ENCODE measurements around the gene CLIP4. TPM values are rescaled to one million over a fixed set of nuclear protein-coding genes. Genes with fewer than 3 reads are reported as not detected.
A peak's percentile ranks its signal among the peaks of the same experiment; 100 is the strongest.

Gene CLIP4
- polyA plus RNA-seq, 1 donor from 2014 or later = 13.3 TPM

GRCh38 chr2:29223257-29223656 lies 108.0 kb downstream of the CLIP4 start:
- peaks cover 5% of the 10 kb centered on the region for H3K27me3 Mint-ChIP-seq
- no peaks in the 10 kb centered on the region for H3K4me1 Mint-ChIP-seq
- no peak overlapping the region for H3K27ac Mint-ChIP-seq
- no peaks in the 10 kb centered on the region for H3K9me3 Mint-ChIP-seq
- no peaks in the 10 kb centered on the region for H3K36me3 Mint-ChIP-seq
- no peak overlapping the region for H3K4me3 Mint-ChIP-seq

GRCh38 chr2:29223851-29224692 lies 108.9 kb downstream of the CLIP4 start:
- Mint-ChIP-seq H3K4me1 (no peaks in the 10 kb centered on the region), H3K9me3 (no peaks in the 10 kb centered on the region), H3K27ac (no peak overlapping the region), H3K4me3 (no peak overlapping the region), H3K27me3 (peaks cover 5% of the 10 kb centered on the region), H3K36me3 (no peaks in the 10 kb centered on the region)

- Mint-ChIP-seq H3K27ac (no peak overlapping the region), H3K27me3 (peaks cover 5% of the 10 kb centered on the region), H3K4me3 (no peak overlapping the region), H3K9me3 (no peaks in the 10 kb centered on the region), H3K4me1 (no peaks in the 10 kb centered on the region), H3K36me3 (no peaks in the 10 kb centered on the region)
Measured at GRCh38 chr2:29224693-29225551, 109.7 kb downstream of the CLIP4 start.

GRCh38 chr2:29225814-29226213 lies 110.6 kb downstream of the CLIP4 start:
- peaks cover 9% of the 10 kb centered on the region for H3K27me3 Mint-ChIP-seq
- H3K4me3 Mint-ChIP-seq = no peak overlapping the region
- no peaks in the 10 kb centered on the region for H3K9me3 Mint-ChIP-seq
- H3K36me3 Mint-ChIP-seq = no peaks in the 10 kb centered on the region
- H3K27ac Mint-ChIP-seq = no peak overlapping the region
- no peaks in the 10 kb centered on the region for H3K4me1 Mint-ChIP-seq

- Mint-ChIP-seq H3K4me3 (no peak overlapping the region), H3K36me3 (no peaks in the 10 kb centered on the region), H3K4me1 (no peaks in the 10 kb centered on the region), H3K9me3 (no peaks in the 10 kb centered on the region), H3K27ac (no peak overlapping the region), H3K27me3 (peaks cover 9% of the 10 kb centered on the region)
Measured at GRCh38 chr2:29226375-29226774, 111.2 kb downstream of the CLIP4 start.

DNA sequence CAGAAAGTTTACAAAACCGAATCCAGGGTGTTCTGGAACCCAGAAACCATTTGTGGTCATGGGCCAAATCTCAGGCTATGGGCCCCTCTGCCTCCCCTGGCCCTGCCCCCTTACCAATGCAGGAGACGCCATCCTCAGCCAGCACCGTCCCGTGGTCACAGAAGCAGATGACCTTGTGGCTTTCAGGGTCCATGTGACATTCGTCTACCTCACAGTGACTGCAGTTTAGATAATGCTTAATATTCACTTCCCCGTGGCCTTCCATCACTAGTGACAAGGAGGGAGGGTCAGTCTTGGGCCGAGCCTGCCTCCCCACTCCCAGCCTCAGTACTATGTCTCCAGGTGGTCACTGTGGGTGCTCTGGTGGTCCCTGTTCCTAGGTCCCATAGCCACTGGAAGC lies 111.6 kb downstream of the CLIP4 start:
- peaks cover 9% of the 10 kb centered on the region for H3K27me3 Mint-ChIP-seq

GRCh38 chr2:29227935-29228675 lies 112.9 kb downstream of the CLIP4 start:
- H3K36me3 Mint-ChIP-seq = no peaks in the 10 kb centered on the region
- peaks cover 9% of the 10 kb centered on the region for H3K27me3 Mint-ChIP-seq
- H3K27ac Mint-ChIP-seq = no peak overlapping the region
- H3K9me3 Mint-ChIP-seq = no peaks in the 10 kb centered on the region
- H3K4me1 Mint-ChIP-seq = no peaks in the 10 kb centered on the region
- H3K4me3 Mint-ChIP-seq = no peak overlapping the region

More for the DNA sequence above, 111.6 kb downstream of the CLIP4 start:
- Mint-ChIP-seq H3K36me3 (no peaks in the 10 kb centered on the region), H3K27ac (no peak overlapping the region), H3K9me3 (no peaks in the 10 kb centered on the region), H3K4me1 (no peaks in the 10 kb centered on the region), H3K4me3 (peak overlapping the region in 1 of 4 donors; percentile 25)

DNA sequence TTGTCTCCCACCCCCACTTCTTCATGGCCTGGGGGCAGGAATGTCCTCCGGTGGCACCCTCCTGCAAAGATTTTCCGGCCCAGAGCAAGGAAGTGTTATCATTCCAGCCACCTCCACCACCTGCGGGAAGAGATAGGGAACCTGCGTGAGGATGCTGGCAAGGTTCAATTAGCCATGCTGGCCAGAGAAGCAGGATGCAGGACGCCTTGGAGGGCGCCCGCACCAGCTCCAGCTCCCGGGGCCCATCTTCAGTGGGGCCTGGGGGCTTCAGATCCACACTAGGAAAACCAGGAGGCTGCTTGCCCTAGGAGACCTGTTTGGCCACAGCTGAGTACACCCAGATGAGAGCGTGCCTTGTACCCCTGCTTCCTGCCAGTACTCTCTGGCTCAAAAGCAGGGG lies 113.7 kb downstream of the CLIP4 start:
- H3K9me3 Mint-ChIP-seq = no peaks in the 10 kb centered on the region
- no peaks in the 10 kb centered on the region for H3K4me1 Mint-ChIP-seq

GRCh38 chr2:29229640-29230039 lies 114.4 kb downstream of the CLIP4 start:
- peaks cover 15% of the 10 kb centered on the region for H3K27me3 Mint-ChIP-seq
- H3K9me3 Mint-ChIP-seq = no peaks in the 10 kb centered on the region

More for the DNA sequence above, 113.7 kb downstream of the CLIP4 start:
- no peaks in the 10 kb centered on the region for H3K36me3 Mint-ChIP-seq
- H3K4me3 Mint-ChIP-seq = no peak overlapping the region
- peaks cover 14% of the 10 kb centered on the region for H3K27me3 Mint-ChIP-seq
- no peak overlapping the region for H3K27ac Mint-ChIP-seq

GRCh38 chr2:29232041-29232440 lies 116.8 kb downstream of the CLIP4 start:
- Mint-ChIP-seq H3K4me1 (no peaks in the 10 kb centered on the region), H3K27me3 (peaks cover 19% of the 10 kb centered on the region), H3K27ac (no peak overlapping the region), H3K4me3 (no peak overlapping the region), H3K9me3 (no peaks in the 10 kb centered on the region), H3K36me3 (no peaks in the 10 kb centered on the region)

More at GRCh38 chr2:29229640-29230039, 114.4 kb downstream of the CLIP4 start:
- Mint-ChIP-seq H3K27ac (no peak overlapping the region), H3K36me3 (no peaks in the 10 kb centered on the region), H3K4me1 (no peaks in the 10 kb centered on the region), H3K4me3 (no peak overlapping the region)

DNA sequence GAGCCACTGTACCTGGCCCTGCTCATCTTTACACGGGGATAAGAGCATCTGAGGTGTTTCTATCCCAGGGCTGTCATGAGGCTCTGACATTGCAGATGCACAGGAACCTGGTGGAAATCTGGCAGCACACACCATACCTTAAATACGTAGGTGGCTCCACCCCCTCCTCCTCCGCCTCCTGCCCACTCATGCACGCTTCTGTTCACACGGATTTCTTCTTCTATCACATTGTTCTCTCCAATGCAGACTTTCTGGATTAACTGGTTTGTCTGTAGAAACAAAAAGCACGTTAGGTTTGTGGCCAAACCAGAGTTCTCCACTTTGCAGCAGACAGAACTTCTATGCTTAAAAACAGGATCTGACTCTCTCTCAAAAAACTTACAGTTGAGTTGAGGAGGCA lies 118.2 kb downstream of the CLIP4 start:
- peaks cover 23% of the 10 kb centered on the region for H3K27me3 Mint-ChIP-seq
- H3K4me1 Mint-ChIP-seq = no peaks in the 10 kb centered on the region
- H3K9me3 Mint-ChIP-seq = no peaks in the 10 kb centered on the region

GRCh38 chr2:29235411-29235810 lies 120.2 kb downstream of the CLIP4 start:
- H3K4me3 Mint-ChIP-seq = no peak overlapping the region
- no peak overlapping the region for H3K27ac Mint-ChIP-seq
- no peaks in the 10 kb centered on the region for H3K9me3 Mint-ChIP-seq
- H3K36me3 Mint-ChIP-seq = no peaks in the 10 kb centered on the region
- H3K27me3 Mint-ChIP-seq = peaks cover 20% of the 10 kb centered on the region
- peaks cover 0 to 2% (median 0%) of the 10 kb centered on the region in 3 donors for H3K4me1 Mint-ChIP-seq

More for the DNA sequence above, 118.2 kb downstream of the CLIP4 start:
- no peak overlapping the region for H3K27ac Mint-ChIP-seq
- H3K36me3 Mint-ChIP-seq = no peaks in the 10 kb centered on the region
- H3K4me3 Mint-ChIP-seq = no peak overlapping the region

DNA sequence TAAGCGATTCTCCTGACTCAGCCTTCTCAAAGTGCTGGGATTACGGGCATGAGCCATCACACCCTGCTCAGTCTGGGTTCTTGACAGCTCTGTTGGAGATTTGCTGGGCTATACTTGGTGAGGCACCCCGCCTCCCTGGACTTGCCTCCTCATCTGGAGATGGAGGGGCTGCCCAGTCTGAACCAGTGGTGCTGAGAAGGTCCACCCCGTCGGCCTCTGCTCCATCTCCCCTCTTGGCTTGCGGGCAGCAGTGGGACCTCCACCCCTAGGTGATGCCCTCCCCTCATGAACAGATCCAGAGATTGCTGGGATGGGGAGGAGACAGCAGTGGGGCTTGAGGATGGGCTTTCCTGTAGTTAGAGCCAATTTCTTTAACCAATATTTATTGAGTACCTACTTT lies 120.9 kb downstream of the CLIP4 start:
- peaks cover 0 to 2% (median 0%) of the 10 kb centered on the region in 3 donors for H3K4me1 Mint-ChIP-seq

GRCh38 chr2:29238497-29238896 lies 123.3 kb downstream of the CLIP4 start:
- Mint-ChIP-seq H3K36me3 (no peaks in the 10 kb centered on the region), H3K4me3 (no peak overlapping the region), H3K9me3 (no peaks in the 10 kb centered on the region), H3K27me3 (peaks cover 22% of the 10 kb centered on the region), H3K27ac (no peak overlapping the region), H3K4me1 (peaks cover 2 to 9% (median 6%) of the 10 kb centered on the region in 3 donors)

More for the DNA sequence above, 120.9 kb downstream of the CLIP4 start:
- H3K9me3 Mint-ChIP-seq = no peaks in the 10 kb centered on the region
- no peak overlapping the region for H3K4me3 Mint-ChIP-seq
- peaks cover 23% of the 10 kb centered on the region for H3K27me3 Mint-ChIP-seq
- H3K36me3 Mint-ChIP-seq = no peaks in the 10 kb centered on the region
- H3K27ac Mint-ChIP-seq = no peak overlapping the region
